Tibial nerve (tissue), 3 donors: ENCODE data around the gene RNF141.

Experiments used
- CTCF ChIP-seq, 5 experiments: fragments of 200-600 bp in 3 of 5; fragments of 450-650 bp in 2 of 5; sonication (generic) in 3 of 5; IDR thresholded peaks; one replicate each; pipeline ENCODE4 v1.5.1; 2016 to 2019; ENCODE audit warnings: antibody characterized with exemption in 5 of 5, mild to moderate bottlenecking in 3 of 5, moderate library complexity in 2 of 5
- POLR2A ChIP-seq, 2 donors: fragments of 450-650 bp; IDR thresholded peaks; one replicate each; pipeline ENCODE4 v1.6.1; 2017; ENCODE audit warnings: antibody characterized with exemption in 2 of 2, mild to moderate bottlenecking in 2 of 2, moderate library complexity in 2 of 2

- TF ChIP-seq CTCF (IDR thresholded peaks at IDR 0.05) (no peak), POLR2A (IDR thresholded peaks at IDR 0.05) (no peak)
Measured at GRCh38 chr11:10480026-10480425, 61.0 kb downstream of the RNF141 start.
